OCI-LY7 (cell line): Measurements from ENCODE around the gene NOS3. TPM values are rescaled to one million over a fixed set of nuclear protein-coding genes. Genes with fewer than 3 reads are reported as not detected.
"Not testable (repeated sequence)": the region's sequence is repeated elsewhere in the genome, so short reads cannot be mapped to it uniquely, and the experiment has no call there.

Source experiments
- BruUV-seq: library from RNA; stranded (reverse); fragments of 400-500 nt; replicated peaks from 2 replicates; lab custom pipeline; 2021; lab: Mats Ljungman, UMichigan
- CTCF ChIA-PET: fragments of 300-600 bp; sonication (Branson Sonifier 250); formaldehyde crosslinking; loops from one replicate; lab custom pipeline; 2022; ENCODE audit warnings: antibody characterized with exemption; ENCODE audit not compliant: unreplicated experiment; lab: Charles Lee
- POLR2A ChIA-PET: fragments of 300-600 bp; sonication (Branson Sonifier 250); formaldehyde crosslinking; loops from one replicate; lab custom pipeline; 2022; ENCODE audit warnings: antibody characterized with exemption; lab: Charles Lee
- DNase-seq: peaks from one replicate; pipeline ENCODE4 v3.0.0-alpha.2; 2015; ENCODE audit warnings: low spot score
- H2AFZ ChIP-seq: fragments of 200-600 bp; sonication (generic), shearing (Covaris generic); 2 replicates; pipeline ENCODE4 v1.6.1; 2014; ENCODE audit warnings: mild to moderate bottlenecking, antibody characterized with exemption, low read length, moderate library complexity
- H3K27ac ChIP-seq: fragments of 200-600 bp; sonication (generic); 2 replicates; pipeline ENCODE4 v1.5.1; 2014; ENCODE audit warnings: mixed run types, low read depth, mild to moderate bottlenecking, moderate library complexity, low read length, inconsistent platforms; ENCODE audit not compliant: poor library complexity, severe bottlenecking
- H3K36me3 ChIP-seq: fragments of 200-600 bp; sonication (generic); 2 replicates; pipeline ENCODE4 v1.6.1; 2014; ENCODE audit warnings: mild to moderate bottlenecking, antibody characterized with exemption, low read length, moderate library complexity, mixed read lengths; ENCODE audit not compliant: insufficient read depth
- H3K4me1 ChIP-seq: fragments of 200-600 bp; sonication (generic); 2 replicates; pipeline ENCODE4 v1.5.1; 2014; ENCODE audit warnings: mild to moderate bottlenecking, low read length; ENCODE audit not compliant: insufficient read depth, poor library complexity, severe bottlenecking
- H3K4me2 ChIP-seq: fragments of 200-600 bp; sonication (generic); 2 replicates; pipeline ENCODE4 v1.6.1; 2014; ENCODE audit warnings: mild to moderate bottlenecking, low read length
- H3K4me3 ChIP-seq: fragments of 200-600 bp; sonication (generic); 2 replicates; pipeline ENCODE4 v1.5.1; 2014; ENCODE audit warnings: mild to moderate bottlenecking, low read depth, low read length; ENCODE audit not compliant: poor library complexity, severe bottlenecking
- H3K79me2 ChIP-seq: fragments of 200-600 bp; sonication (generic); 2 replicates; pipeline ENCODE4 v1.6.1; 2016; ENCODE audit warnings: low read depth, mild to moderate bottlenecking, low read length, moderate library complexity, mixed read lengths; ENCODE audit not compliant: insufficient read depth
- H3K9me2 ChIP-seq: fragments of 200-600 bp; sonication (generic); 2 replicates; pipeline ENCODE4 v1.6.1; 2016; ENCODE audit warnings: mild to moderate bottlenecking, low read length, mixed read lengths; ENCODE audit not compliant: insufficient read depth
- H3K9me3 ChIP-seq: fragments of 200-600 bp; sonication (generic); 2 replicates; pipeline ENCODE4 v1.6.1; 2014; ENCODE audit warnings: mild to moderate bottlenecking, mixed run types, low read length, mixed read lengths
- H4K20me1 ChIP-seq: fragments of 200-600 bp; sonication (generic); 2 replicates; pipeline ENCODE4 v1.6.1; 2014; ENCODE audit warnings: mild to moderate bottlenecking, antibody characterized with exemption, low read length, moderate library complexity, mixed read lengths; ENCODE audit not compliant: insufficient read depth
- CTCF ChIP-seq: fragments of 200-600 bp; sonication (generic); conservative IDR thresholded peaks from 2 replicates; pipeline ENCODE4 v1.5.1; 2014; ENCODE audit warnings: mild to moderate bottlenecking, antibody characterized with exemption, low read length, moderate library complexity, mixed read lengths
- EZH2phosphoT487 ChIP-seq: fragments of 200-600 bp; sonication (generic); IDR thresholded peaks from 2 replicates; pipeline ENCODE4 v1.6.1; 2018; ENCODE audit warnings: low read depth, borderline replicate concordance, mild to moderate bottlenecking, mixed run types, antibody characterized with exemption, low read length, moderate library complexity, mixed read lengths
- intact Hi-C: fragments of 100-400 bp; cut with micrococcal nuclease; formaldehyde crosslinking; loops from one replicate; pipeline ENCODE4 v1.10.0; 2022; ENCODE audit not compliant: unreplicated experiment
- total RNA-seq, 2 experiments: library from RNA; depleted of rRNA in 1 of 2; stranded (reverse); fragments of >200 nt in 1 of 2; shearing (Covaris generic) in 1 of 2; gene quantifications; 2 replicates each; pipeline ENCODE4 v1.2.3, GENCODE V29; 2014 to 2022

The NOS3 gene
- total RNA-seq, 2 experiments from 2014 or later, result 0.78 to 0.82 TPM

- POLR2A ChIA-PET, result no interaction called here
- intact Hi-C loops, result no loop called here
- no peaks in the 10 kb centered on the region for H3K79me2 ChIP-seq
- no peaks in the 10 kb centered on the region for H4K20me1 ChIP-seq
- no peak overlapping the region for H3K27ac ChIP-seq
- no peak for TF ChIP-seq CTCF
- no peak for TF ChIP-seq EZH2phosphoT487
- H3K36me3 ChIP-seq, result peaks cover 14% of the 10 kb centered on the region
- CTCF ChIA-PET, result no interaction called here
- no peak overlapping the region for H2AFZ ChIP-seq
- no peaks in the 10 kb centered on the region for H3K9me2 ChIP-seq
- no peaks in the 10 kb centered on the region for H3K9me3 ChIP-seq
- no peak overlapping the region for H3K4me2 ChIP-seq
- BruUV-seq, result no TSS peak
- no peak overlapping the region for H3K4me3 ChIP-seq
- H3K4me1 ChIP-seq, result no peaks in the 10 kb centered on the region
- DNase-seq, result no peak
Measured at GRCh38 chr7:151040616-151041375, 50.0 kb downstream of the NOS3 start.

DNA sequence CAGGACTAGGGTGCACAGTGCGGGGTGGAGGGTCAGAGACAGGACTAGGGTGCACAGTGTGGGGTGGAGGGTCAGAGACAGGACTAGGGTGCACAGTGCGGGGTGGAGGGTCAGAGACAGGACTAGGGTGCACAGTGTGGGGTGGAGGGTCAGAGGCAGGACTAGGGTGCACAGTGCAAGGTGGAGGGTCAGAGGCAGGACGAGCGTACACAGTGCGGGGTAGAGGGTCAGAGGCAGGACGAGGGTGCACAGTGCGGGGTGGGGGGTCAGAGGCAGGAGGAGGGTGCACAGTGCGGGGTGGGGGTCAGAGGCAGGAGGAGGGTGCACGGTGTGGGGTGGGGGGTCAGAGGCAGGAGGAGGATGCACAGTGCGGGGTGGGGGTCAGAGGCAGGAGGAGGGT lies 52.6 kb downstream of the NOS3 start:
- intact Hi-C loops, H3K36me3 ChIP-seq, H3K9me2 ChIP-seq, H3K4me1 ChIP-seq, POLR2A ChIA-PET, H3K79me2 ChIP-seq, H3K4me2 ChIP-seq, H3K27ac ChIP-seq, H2AFZ ChIP-seq, DNase-seq, H3K9me3 ChIP-seq, H4K20me1 ChIP-seq, CTCF ChIA-PET, BruUV-seq, H3K4me3 ChIP-seq: not testable (repeated sequence)

DNA sequence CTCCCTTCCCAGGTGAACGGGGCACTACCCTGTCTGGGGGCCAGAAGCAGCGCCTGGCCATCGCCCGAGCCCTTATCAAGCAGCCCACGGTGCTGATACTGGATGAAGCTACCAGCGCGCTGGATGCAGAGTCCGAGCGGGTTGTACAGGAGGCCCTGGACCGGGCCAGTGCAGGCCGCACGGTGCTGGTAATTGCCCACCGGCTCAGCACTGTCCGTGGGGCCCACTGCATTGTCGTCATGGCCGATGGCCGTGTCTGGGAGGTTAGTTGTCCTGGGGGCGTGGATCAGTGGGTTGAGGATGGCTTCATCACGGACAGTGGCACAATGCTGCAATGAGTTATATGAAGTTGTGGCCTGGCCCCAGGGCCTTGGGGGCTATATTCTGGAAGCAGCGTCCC lies 53.1 kb downstream of the NOS3 start:
- Histone ChIP-seq H4K20me1 (no peaks in the 10 kb centered on the region), H3K27ac (no peak overlapping the region), H3K4me1 (no peaks in the 10 kb centered on the region), H3K36me3 (no peaks in the 10 kb centered on the region), H3K4me3 (no peak overlapping the region), H2AFZ (no peak overlapping the region), H3K9me3 (no peaks in the 10 kb centered on the region), H3K4me2 (no peak overlapping the region), H3K79me2 (no peaks in the 10 kb centered on the region), H3K9me2 (no peaks in the 10 kb centered on the region)
- intact Hi-C loops, result no loop called here
- POLR2A ChIA-PET, result no interaction called here
- TF ChIP-seq EZH2phosphoT487, result no peak
- no peak for TF ChIP-seq CTCF
- BruUV-seq, result no TSS peak
- DNase-seq, result no peak
- CTCF ChIA-PET, result no interaction called here
